ENCODE data around the gene HMCN2.

Gene HMCN2

DNA sequence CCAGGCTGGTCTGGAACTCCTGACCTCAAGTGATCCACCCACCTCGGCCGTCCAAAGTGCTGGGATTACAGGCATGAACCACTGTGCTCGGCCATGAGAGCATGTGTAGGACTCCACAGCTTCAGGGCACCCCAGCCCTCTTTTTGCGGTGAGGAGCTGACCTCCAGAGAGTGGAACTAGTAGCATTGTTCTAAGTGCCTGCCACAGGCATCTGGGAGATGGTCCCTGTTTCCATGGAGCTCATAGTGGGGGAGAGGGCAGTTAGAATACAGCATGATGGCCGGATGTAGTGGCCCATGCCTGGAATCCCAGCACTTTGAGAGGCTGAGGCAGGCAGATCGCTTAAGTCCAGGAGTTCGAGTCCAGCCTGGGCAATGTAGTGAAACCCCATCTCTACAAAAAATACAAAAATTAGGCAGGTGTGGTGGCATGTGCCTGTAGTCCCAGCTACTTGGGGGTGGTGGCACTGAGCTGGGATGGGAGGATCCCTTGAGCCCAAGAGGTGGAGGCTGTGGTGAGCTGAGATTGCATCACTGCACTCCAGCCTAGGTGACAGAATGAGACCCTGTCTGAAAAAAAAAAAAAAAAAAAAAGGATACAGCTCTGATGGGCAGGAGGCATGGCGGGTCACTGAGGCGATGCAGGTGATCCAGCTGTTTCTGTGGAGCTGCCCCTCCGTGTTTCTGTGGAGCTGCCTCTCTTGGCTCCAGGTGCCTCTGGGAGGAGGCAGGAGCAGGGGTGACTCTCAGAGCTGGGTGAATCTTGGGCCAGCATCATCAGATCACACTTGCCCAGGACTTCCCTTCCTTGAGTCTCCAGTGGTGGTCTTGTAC is 183.4 kb downstream of the HMCN2 start:
- DNase-seq (ENCODE audit: low read depth in 2 of 2), result no peak

DNA sequence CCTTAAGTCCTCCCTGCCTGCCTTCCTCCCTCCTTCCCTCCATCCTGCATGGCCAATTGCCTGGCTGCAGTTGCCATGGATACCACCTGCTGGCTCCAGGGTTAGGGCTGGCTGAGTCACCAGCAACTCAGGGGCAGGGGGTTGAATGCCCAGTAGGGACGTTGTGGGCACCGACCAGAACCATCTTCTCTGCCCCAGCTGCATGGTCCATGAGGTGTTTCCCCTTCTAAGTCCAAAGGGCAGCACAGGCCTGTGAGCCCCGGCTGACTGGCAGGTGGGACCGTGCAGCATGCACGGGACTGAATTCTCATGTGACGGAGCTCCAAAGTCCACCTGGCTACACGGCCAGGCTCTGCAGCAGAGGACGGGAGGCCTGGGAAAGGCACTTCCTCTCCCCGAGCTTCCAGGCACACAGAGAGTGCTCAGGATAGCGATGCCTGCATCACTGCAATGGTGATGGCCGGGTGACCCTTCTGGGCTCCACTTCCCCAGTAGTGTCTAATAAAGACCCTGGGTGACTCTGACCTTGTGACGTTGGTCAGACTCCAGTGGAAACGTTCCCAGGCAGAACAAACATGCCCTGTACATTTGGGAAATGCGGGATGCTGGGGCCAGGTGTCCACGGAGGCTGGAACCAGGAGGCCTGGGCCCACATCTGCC is 184.9 kb downstream of the HMCN2 start:
- DNase-seq (ENCODE audit: low read depth in 2 of 2), result no peak

DNA sequence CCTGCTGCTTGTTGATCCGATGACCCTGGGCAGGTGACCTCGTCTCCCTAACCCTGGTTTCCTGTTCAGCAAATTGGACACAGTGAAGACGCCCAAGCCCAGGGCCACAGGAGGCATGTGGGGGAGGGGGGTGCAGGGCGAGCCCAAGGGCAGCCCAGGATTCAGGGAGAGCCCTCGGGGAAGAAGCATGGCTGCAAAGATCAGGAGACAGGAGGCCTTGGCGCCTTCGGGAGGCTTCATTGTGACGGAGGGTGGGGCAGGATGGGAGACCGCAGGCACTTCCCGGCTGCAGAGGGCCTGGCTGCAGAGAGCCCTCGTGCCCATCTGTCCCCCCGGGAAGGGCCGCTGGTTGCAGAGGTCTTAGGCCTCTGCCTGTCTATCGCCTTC is 185.4 kb downstream of the HMCN2 start:
- DNase-seq (ENCODE audit: low read depth in 2 of 2), result no peak

DNA sequence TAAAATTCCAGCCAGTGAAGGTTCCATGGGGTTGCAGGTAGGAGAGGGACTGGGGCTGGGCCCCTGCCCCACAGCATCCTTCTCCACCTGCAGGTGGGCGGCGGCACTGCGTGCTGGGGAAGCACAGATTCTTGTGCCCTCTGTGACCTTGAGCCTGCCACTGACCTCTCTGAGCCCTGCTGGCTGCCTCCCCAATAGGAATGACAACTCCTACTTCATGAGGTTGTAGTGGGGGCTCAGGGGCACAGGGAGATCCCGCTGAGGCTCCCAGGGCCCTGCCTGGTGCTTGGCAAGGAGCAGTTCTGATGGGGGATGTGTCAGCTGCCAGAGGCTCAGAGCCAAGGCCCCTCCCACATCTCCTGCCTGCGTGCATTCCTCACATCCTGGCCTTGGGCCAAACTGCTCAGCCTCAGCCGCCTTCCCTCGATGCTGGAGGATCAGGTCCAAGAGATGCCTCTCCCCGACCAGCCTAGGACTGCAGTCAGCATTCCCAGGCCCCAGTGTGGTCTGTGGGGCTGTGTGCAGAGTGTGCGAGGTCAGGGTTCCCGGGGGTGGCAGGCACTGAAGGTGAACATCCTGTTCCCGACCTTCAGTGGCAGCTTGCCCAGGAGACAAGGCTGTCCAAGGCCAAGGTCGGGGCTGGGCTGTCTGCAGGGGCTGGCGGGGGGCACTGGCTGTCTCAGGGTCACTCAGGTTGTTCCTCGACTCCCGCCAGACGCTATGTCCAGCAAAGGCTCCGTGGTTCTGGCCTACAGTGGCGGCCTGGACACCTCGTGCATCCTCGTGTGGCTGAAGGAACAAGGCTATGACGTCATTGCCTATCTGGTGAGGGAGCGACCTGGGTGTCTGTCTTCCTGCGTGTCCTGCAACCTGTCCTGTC is 186.2 kb downstream of the HMCN2 start:
- DNase-seq (ENCODE audit: low read depth in 2 of 2), result no peak

DNA sequence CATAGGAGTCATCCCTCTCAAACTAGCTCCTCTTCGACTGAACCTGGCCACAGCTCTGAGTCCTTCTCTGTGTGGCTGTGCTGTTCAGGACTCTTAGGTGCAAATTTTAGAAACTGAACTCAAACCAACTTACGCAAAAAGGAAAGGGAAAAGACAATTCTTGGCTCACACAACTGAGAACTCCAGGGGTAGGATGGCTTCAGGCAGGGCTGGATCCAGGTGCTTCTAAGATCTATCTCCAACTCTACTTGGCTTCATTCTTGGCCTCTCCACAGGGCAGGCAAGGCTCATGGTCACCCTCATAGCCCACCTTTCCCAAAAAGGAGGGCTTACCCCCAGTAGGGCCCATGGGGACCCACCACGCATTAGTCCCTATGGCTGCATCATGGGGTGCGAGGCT is 187.3 kb downstream of the HMCN2 start:
- no peak for DNase-seq (ENCODE audit: low read depth in 2 of 2)

DNA sequence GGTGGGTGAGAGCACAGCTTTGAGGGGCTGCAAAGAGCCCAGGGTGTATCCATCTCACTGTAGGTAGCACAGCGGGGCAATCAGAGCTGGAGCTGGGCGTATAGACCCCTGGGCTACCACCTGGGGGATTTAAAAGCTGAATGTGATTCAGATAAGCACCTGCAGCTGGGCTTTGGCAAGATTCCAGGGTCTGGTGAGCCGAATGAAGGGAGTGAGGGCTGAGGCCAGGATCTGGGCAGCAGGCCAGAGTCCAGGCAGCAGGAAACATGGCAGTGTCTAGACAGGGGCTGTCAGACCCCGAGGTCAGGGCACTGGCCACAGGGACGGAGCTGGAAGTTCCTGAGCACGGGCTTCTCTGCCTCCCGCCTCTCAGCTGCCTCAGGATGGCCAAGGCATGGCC is 187.9 kb downstream of the HMCN2 start:
- no peak for DNase-seq (ENCODE audit: low read depth in 2 of 2)

DNA sequence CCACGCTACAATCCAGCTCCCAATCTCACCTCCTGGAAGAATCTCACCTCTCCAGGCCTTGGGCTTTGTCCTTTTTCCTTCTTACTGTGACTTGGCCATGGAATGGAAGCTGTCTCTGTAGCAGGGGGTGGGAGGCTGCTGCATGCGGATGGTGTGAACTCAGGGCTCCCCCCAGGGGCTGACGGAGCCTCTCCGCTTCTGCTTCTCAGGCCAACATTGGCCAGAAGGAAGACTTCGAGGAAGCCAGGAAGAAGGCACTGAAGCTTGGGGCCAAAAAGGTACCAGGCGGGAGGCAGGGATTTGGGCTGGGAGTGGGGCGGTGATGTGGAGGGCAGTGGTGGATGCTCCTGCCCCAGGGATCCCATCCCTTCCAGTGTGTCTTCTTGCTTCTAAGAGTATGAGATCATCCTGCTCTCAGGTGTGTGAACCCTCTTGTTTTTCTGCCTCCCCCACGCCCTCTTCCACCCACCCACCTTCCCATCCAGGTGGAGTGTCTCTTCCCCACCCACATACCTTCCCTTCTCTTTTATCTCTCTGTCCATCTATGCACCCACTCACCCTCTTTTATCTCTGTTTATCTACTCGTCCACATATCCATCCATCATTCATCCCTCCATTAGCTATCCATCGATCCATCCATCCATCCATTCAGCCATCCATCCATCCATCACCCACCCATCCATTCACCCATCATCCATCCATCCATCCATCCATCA is 188.7 kb downstream of the HMCN2 start:
- DNase-seq (ENCODE audit: low read depth in 2 of 2), result no peak

DNA sequence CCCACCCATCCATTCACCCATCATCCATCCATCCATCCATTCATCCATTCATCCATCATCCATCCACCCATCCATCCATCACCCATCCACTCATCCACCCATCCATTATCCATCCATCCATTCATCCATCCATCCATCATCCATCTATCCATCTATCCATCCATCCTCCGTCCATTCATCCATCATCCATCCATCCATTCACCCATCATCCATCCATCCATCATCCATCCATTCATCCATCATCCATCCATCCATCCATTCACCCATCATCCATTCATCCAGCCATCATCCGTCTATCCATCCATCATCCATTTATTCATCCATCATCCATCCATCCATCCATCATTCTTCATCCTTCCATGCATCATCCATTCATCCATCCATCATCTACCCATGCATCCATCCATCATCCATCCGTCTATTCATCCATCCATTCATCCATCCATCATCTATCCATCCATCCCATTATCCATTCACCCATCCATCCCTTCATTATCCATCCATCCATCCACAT is 189.3 kb downstream of the HMCN2 start:
- DNase-seq (ENCODE audit: low read depth in 2 of 2), result no peak

DNA sequence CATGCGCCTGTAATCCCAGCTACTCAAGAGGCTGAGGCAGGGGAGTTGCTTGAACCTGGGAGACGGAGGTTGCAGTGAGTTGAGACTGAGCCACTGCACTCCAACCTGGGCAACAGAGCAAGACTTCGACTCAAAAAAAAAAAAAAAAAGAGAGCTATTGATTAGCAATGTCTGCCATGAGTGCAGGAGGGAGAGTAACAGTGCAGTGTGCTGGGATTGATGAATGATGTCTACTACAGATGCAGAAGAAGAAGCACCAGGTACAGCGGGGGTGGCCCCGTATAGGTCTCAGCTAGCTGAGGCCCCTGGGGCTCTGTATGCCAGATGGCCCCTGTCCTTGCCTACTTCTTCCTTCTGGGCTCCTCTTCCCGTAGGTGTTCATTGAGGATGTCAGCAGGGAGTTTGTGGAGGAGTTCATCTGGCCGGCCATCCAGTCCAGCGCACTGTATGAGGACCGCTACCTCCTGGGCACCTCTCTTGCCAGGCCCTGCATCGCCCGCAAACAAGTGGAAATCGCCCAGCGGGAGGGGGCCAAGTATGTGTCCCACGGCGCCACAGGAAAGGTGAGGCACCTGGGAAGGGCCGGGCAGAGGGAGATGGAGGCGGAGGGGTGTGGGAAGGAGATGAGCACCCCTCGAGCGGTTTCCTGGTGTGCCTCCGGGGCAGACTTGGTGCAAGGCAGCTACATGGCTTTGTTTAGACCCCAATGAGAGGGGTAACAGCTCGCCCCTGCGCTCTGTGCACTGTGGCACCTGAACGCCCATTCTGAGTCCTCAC is 192.7 kb downstream of the HMCN2 start:
- no peak for DNase-seq (ENCODE audit: low read depth in 2 of 2)

DNA sequence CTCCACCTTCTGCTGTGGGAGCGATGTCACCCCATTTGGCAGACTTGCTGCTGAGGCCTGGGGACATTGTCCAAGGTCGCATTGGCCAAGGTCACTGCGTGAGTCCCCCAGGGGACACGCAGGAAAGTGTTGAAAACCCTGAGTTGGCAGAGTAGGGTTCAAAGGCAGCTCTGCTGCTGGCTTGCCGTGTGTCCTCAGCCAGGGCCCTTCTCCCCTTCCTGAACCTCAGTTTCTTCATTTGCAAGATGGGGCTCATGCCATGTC is 193.2 kb downstream of the HMCN2 start:
- DNase-seq (ENCODE audit: low read depth in 2 of 2), result no peak

DNA sequence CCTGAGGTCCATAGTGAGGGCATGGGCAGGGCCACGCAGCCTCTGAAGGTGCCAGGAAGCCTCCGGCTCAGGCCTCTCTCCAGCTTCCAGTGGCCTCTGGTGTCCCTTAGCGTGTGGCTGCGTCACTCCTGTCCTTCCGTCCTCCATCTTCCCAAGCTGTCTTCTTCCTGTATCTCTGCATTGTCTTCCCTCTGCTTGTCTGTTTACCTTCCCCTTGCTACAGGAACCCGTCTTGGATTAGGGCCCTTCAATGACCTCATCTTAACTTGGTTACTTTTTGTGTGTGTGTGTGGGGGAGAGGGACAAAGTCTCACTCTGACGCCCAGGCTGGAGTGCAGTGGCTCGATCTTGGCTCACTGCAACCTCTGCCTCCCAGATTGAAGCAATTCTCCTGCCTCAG is 193.6 kb downstream of the HMCN2 start:
- no peak for DNase-seq (ENCODE audit: low read depth in 2 of 2)

DNA sequence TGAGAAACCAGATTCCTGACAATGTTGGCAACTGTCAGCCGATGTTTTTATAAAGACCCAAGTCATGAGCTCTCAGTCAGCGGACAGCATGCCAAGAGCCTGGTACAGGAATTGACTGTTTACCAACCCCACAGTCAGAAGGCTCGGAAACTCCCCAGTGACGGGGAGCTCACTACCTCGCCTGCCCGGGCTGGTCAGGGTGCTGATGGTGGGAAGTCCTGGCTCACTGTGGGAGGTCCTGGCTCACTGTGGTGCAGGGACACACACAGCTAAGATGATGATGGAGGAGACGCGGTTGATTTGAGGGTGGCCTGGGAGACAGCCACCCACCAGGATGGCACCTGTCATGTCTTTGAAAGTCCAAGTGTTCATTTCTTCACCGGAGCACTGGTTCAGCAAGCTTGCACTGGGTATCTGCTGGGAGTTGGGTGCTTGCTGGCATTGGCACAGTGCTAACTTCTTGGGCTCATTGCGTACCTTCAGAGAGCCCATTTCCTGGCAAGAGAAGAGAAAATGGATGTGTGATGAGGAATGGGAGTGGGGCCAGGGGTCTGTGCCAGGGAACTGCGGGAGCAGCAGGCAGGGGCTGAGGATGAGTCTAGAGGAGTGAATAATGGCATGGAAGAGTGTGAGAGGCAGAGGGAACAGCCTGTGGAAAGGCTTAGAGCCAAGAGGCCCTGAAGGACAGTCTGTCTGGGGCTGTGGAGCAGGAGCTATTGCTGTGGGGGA is 194.5 kb downstream of the HMCN2 start:
- DNase-seq (ENCODE audit: low read depth in 2 of 2), result no peak

DNA sequence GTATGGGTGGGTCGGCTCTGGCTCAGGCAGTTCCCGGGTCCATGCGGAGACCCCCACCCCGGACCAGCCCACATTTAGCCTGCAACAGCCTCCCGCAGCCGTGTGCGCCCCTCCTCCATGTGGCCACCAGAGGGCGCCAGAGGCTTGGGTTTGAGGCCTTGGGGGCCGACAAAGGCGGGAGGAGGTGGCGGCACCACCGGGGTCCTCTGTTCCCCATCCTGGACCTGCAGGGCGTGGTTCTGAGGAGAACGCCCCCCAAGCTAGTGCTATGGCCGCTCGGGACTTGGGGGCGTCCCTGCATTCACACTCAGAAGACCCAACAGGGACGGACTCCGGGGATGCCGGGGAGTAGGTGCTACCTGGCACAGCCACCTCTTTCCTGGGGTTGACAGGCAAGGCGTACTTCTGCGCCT is 195.7 kb downstream of the HMCN2 start:
- DNase-seq (ENCODE audit: low read depth in 2 of 2), result peak; percentile 45 to 63

DNA sequence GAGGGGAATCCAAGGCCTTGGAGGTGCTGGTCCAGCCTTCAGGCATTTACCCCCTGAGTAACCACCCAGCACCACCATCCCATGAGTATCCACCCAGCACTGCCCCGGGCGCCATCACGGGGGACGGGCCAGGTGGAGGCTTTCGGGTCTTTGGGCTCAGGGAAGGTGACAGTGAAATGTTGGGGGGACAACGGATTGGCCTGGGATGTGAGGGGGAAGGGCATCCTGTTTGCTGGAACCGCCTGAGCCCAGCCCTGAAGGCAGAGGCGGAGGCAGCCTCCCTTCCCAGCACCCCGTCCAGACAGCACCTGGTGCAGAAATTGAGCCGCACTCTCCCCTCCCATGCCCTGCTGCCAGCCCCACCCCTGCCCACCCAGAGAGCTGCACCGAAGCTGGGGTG is 196.2 kb downstream of the HMCN2 start:
- no peak for DNase-seq (ENCODE audit: low read depth in 2 of 2)

DNA sequence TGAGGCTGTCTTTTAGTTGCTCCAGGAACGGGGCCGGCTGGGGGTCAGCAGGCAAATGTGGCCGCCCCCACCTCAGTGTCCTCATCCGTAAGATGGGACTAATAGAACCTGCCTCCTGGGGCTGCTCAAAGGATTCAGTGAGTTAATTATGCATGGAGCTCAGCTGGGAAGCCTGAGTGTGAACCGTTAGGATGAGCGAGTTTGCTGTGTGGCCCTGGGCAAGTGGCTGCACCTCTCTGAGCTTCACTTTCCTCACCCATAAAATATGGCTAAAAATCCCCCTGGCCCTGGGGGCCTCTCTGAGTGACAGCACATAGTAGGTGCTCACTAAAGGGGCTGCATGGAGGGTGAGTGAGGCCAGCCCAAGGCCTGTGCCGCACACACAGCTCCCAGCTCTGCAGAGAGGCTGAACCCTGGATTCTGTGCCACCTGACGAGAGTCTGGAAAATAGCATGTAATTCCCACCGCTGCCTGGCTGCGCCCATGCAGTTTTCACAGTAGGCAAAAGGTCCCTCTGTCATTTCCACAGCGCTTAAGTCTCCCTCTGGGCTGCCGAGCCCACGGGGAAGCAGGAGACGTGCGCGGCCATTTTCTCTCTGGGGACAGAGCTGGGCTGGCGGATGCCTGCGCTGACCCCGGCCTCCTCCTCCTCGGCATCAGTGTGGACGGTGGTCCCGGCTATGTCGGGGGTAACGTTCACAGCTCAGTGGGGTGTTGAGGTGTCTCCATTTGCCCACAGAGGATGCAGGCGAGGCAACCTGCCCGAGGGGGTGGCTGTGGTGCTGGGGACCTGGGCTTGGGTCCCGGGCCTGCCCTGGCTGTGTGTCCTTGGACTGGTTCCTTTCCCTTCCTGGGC is 197.4 kb downstream of the HMCN2 start:
- DNase-seq (ENCODE audit: low read depth in 2 of 2), result no peak

DNA sequence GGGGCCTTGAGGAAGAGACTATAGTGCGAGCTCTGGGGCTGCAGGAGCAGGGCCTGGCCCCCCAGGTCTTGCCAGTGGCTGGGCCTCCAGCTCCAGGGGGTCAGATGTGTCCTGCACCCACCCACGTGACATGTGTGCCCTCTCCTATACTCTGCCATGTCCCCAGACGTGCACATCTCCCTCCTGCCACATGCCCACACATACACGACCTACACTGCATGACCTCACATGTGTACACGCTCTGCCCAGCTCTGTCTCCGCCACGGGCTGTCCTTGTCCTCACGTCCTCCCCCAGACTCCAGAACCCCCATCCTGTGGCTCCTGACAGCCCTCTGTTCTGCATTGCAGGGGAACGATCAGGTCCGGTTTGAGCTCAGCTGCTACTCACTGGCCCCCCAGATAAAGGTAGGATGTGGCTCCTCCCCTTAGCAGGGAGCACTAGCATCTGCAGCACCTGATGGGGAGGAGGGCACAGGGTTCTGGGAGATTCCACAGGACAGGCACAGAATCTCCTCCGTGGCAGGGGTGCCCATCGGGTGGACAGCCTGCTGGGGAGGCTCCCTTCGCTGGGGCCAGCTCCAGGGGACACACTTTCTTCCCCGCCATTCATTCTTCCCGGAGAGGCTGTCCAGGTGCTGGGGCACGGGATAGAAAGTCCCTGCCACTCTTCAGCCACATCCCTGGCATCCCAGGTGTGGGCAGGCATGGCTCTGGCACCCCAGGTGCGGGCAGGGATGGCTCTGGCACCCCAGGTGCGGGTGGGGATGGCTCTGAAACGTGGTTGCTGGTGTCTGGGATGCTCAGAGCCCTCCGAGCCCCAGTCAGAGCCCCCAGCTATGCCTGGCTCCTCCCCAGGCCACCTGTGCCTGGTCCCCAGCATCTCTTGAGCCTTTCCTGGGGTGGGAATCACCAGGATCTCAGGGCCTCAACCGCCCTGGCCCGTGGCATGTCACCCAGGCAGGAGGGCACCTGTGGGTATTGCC is 198.5 kb downstream of the HMCN2 start:
- no peak for DNase-seq (ENCODE audit: low read depth in 2 of 2)

DNA sequence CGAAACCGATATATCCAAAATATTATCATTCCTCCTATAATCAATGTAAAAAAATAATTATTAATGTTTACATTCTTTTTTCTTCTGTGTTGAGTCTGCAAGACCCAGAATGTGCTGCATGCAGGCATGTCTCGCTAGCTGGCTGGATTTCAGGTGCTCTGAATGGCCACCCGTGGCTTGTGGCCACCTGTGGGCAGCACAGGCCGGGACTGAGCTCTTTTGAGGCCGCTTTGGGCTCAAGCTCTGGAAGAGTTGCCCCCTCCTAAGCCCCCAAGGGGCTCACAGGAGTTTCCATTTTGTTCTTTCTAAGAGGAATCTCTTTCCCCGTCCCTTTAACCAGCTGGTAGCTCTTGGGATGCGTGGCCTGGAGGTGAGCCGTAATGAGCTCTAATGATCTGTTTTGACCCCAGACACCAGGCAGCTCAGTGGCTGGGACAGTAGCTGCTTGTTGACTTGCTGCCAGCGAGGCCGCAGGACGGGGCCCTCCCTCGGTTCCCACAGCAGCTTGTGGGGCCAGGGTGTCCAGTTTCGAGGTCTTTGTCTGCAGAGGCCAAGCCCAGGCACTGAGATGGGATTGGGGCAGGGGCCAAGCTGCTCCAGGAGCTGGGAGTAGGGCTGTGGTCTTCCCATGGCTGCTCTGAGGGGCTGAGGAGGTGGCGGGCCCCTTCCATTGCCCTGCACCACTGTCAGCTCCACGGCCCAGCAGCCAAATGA is 200.0 kb downstream of the HMCN2 start:
- no peak for DNase-seq (ENCODE audit: low read depth in 2 of 2)
